Endothelial cell of umbilical vein (primary cell): ENCODE measurements around the gene ZNRF3. TPM values are rescaled to one million over a fixed set of nuclear protein-coding genes. Genes with fewer than 3 reads are reported as not detected.

Source experiments
- BruUV-seq: library from RNA; stranded (reverse); fragments of 400-500 nt; replicated peaks from 2 replicates; lab custom pipeline; 2021; lab: Mats Ljungman, UMichigan
- CTCF ChIA-PET: fragments of 300-600, 350-600 bp; sonication (Branson Sonifier 250); formaldehyde crosslinking; loops from one replicate; lab custom pipeline; 2021; ENCODE audit warnings: antibody characterized with exemption, inconsistent platforms; lab: Charles Lee
- POLR2A ChIA-PET: fragments of 300-600, 350-600 bp; sonication (Branson Sonifier 250); formaldehyde crosslinking; loops from one replicate; lab custom pipeline; 2021; ENCODE audit warnings: antibody characterized with exemption, inconsistent platforms; lab: Charles Lee
- DNase-seq: peaks from one replicate; pipeline ENCODE4 v3.0.0-alpha.2; 2011; ENCODE audit warnings: low read depth, low spot score
- FAIRE-seq: peaks from 2 replicates; lab custom pipeline; 2011; peaks lifted over from hg19 to GRCh38; lab: Jason Lieb, UNC
- H2AFZ ChIP-seq: 2 replicates; pipeline ENCODE4 v1.6.0; 2012; ENCODE audit warnings: low read depth, low read length, control low read depth, inconsistent platforms
- H3K27ac ChIP-seq: 2 replicates; pipeline ENCODE4 v1.5.1; 2011; ENCODE audit warnings: low read depth, mild to moderate bottlenecking, control low read depth, low read length, moderate library complexity; ENCODE audit not compliant: insufficient read depth
- H3K27me3 ChIP-seq, 2 experiments: 2 replicates each; pipeline versions ENCODE4 v1.6.0 to v1.6.1; 2011; ENCODE audit warnings: low read length in 2 of 2, mixed read lengths in 1 of 2; ENCODE audit not compliant: control insufficient read depth in 2 of 2, insufficient read depth in 2 of 2
- H3K36me3 ChIP-seq, 2 experiments: 2 replicates in 1 of 2; 3 replicates in 1 of 2; pipeline ENCODE4 v1.5.1; 2011; ENCODE audit warnings: low read length in 2 of 2, mild to moderate bottlenecking in 1 of 2, moderate library complexity in 1 of 2; ENCODE audit not compliant: control insufficient read depth in 2 of 2, insufficient read depth in 2 of 2; ENCODE audit errors: extremely low read depth in 1 of 2
- H3K4me1 ChIP-seq: 3 replicates; pipeline ENCODE4 v1.5.1; 2011; ENCODE audit warnings: mild to moderate bottlenecking, low read length; ENCODE audit not compliant: control insufficient read depth, insufficient read depth; ENCODE audit errors: extremely low read depth
- H3K4me2 ChIP-seq: 2 replicates; pipeline ENCODE4 v1.6.1; 2011; ENCODE audit warnings: low read length, control low read depth, mixed read lengths; ENCODE audit not compliant: insufficient read depth
- H3K4me3 ChIP-seq, 3 experiments: fragments of 200-600 bp in 1 of 3; sonication (generic), shearing (Covaris generic) in 1 of 3; replicated peaks in 1 of 3; 2 replicates each; pipeline ENCODE4 v1.5.1; 2011 to 2016; ENCODE audit warnings: control low read depth in 3 of 3, low read length in 3 of 3, mild to moderate bottlenecking in 2 of 3, inconsistent platforms in 1 of 3, low read depth in 1 of 3, moderate library complexity in 1 of 3; ENCODE audit not compliant: insufficient read depth in 1 of 3
- H3K79me2 ChIP-seq: 2 replicates; pipeline ENCODE4 v1.6.0; 2012; ENCODE audit warnings: low read length, inconsistent platforms; ENCODE audit not compliant: control insufficient read depth, insufficient read depth
- H3K9ac ChIP-seq: replicated peaks from 2 replicates; pipeline ENCODE3; 2011; ENCODE audit warnings: low read length, control low read depth; ENCODE audit not compliant: insufficient read depth; ENCODE audit errors: extremely low read depth
- H3K9me1 ChIP-seq: replicated peaks from 3 replicates; pipeline ENCODE4 v1.6.0; 2011; ENCODE audit warnings: mild to moderate bottlenecking, low read length; ENCODE audit not compliant: control insufficient read depth, insufficient read depth; ENCODE audit errors: extremely low read depth
- H3K9me3 ChIP-seq: replicated peaks from 2 replicates; pipeline ENCODE4 v1.5.1; 2012; ENCODE audit warnings: low read length, inconsistent platforms; ENCODE audit not compliant: control insufficient read depth, insufficient read depth
- H4K20me1 ChIP-seq: replicated peaks from 2 replicates; pipeline ENCODE3; 2011; ENCODE audit warnings: mild to moderate bottlenecking, low read length; ENCODE audit not compliant: control insufficient read depth, insufficient read depth; ENCODE audit errors: extremely low read depth
- EZH2 ChIP-seq: IDR thresholded peaks from 2 replicates; pipeline ENCODE4 v1.6.1; 2012; ENCODE audit warnings: borderline replicate concordance, low read depth, mild to moderate bottlenecking, moderate library complexity, low read length, inconsistent platforms; ENCODE audit not compliant: severe bottlenecking
- FOS ChIP-seq: IDR thresholded peaks from 2 replicates; pipeline ENCODE4 v1.6.1; 2011; ENCODE audit warnings: mild to moderate bottlenecking, low read length, moderate library complexity, borderline replicate concordance; ENCODE audit not compliant: insufficient read depth
- GATA2 ChIP-seq: IDR thresholded peaks from 2 replicates; pipeline ENCODE4 v1.7.0; 2011; ENCODE audit warnings: low read depth, mild to moderate bottlenecking, moderate library complexity, mixed read lengths, low read length; ENCODE audit not compliant: insufficient read length, insufficient read depth
- JUN ChIP-seq: IDR thresholded peaks from 2 replicates; pipeline ENCODE4 v1.6.1; 2011; ENCODE audit warnings: borderline replicate concordance, low read depth; ENCODE audit not compliant: insufficient read length, insufficient read depth
- MAX ChIP-seq: IDR thresholded peaks from 2 replicates; pipeline ENCODE4 v1.6.1; 2011; ENCODE audit not compliant: insufficient read depth, insufficient read length
- MYC ChIP-seq: IDR thresholded peaks from one replicate; pipeline ENCODE4 v1.6.1; 2011; ENCODE audit warnings: mild to moderate bottlenecking, low read depth, low read length
- POLR2A ChIP-seq: IDR thresholded peaks from 2 replicates; pipeline ENCODE4 v1.6.1; 2012; ENCODE audit warnings: low read depth, mild to moderate bottlenecking, control low read depth, low read length
- POLR2AphosphoS5 ChIP-seq: IDR thresholded peaks from 2 replicates; pipeline ENCODE4 v1.6.1; 2012; ENCODE audit warnings: low read depth, mild to moderate bottlenecking, control low read depth, low read length, moderate library complexity; ENCODE audit not compliant: insufficient read depth
- dilution Hi-C: fragments of 300-500 bp; cut with MboI; formaldehyde crosslinking; loops from one replicate; pipeline ENCODE4 v1.15.0; 2019; ENCODE audit warnings: low sequenced_read_pairs; ENCODE audit not compliant: extremely low pct_ligation_motif_present
- intact Hi-C: fragments of 100-400 bp; cut with micrococcal nuclease; formaldehyde crosslinking; loops from one replicate; pipeline ENCODE4 v1.10.0; 2022
- polyA plus RNA-seq, 4 experiments: library from polyadenylated mRNA; depleted of rRNA in 3 of 4; stranded (reverse) in 3 of 4; unstranded in 1 of 4; fragments of >200 nt; gene quantifications; 2 replicates each; pipeline versions ENCODE4 v1.2.1 to v1.2.3, GENCODE V29; 2011 to 2012; ENCODE audit warnings: missing spikeins in 1 of 4
- total RNA-seq: library from RNA; stranded (reverse); gene quantifications from 2 replicates; pipeline ENCODE4 v1.2.3, GENCODE V29; 2021
- TF ChIP-seq, protein P1 (sequence below), 2 donors: IDR thresholded peaks; 1 replicate in 1 of 2; 2 replicates in 1 of 2; pipeline ENCODE4 v1.5.1; 2011; ENCODE audit warnings: low read length in 2 of 2, mild to moderate bottlenecking in 2 of 2, moderate library complexity in 2 of 2, control low read depth in 1 of 2, inconsistent platforms in 1 of 2, low read depth in 1 of 2; ENCODE audit not compliant: insufficient read depth in 1 of 2; ENCODE audit errors: extremely low read depth in 1 of 2

Gene ZNRF3
- total and polyA plus RNA-seq, 2 donors (not counting 3 experiments of a cell fraction or from before 2014, with no cell fraction given), result 2.7 to 5.2 TPM

GRCh38 chr22:29072979-29073617 lies 189.7 kb downstream of the ZNRF3 start, which contains the start of gene KREMEN1:
Gene KREMEN1, plus strand, starts transcription at chr22:29073035. Its CDS starts 96 bp downstream, at chr22:29073131.
- intact Hi-C loops, result no loop called here
- no TSS peak for BruUV-seq

More at GRCh38 chr22:29072979-29073617, 189.7 kb downstream of the ZNRF3 start, which contains the start of gene KREMEN1:
- Histone ChIP-seq H2AFZ (peak within 1 kb of the TSS; percentile 68), H3K79me2 (no peaks in the 10 kb centered on the region), H3K9ac (no peak within 1 kb of the TSS), H3K4me2 (peak within 1 kb of the TSS; percentile 76), H3K36me3 (no peaks in the 10 kb centered on the region), H3K4me3 (peak within 1 kb of the TSS; percentile 20 to 46 (median 46)), H3K4me1 (peaks cover 8% of the 10 kb centered on the region), H3K9me3 (no peaks in the 10 kb centered on the region), H4K20me1 (no peaks in the 10 kb centered on the region), H3K9me1 (no peaks in the 10 kb centered on the region), H3K27me3 (peaks cover 39 to 40% of the 10 kb centered on the region in 2 experiments), H3K27ac (no peak within 1 kb of the TSS)
- CTCF ChIA-PET, result interaction anchor here (0.6 to 1.3 kb wide), 6 partner anchors 9 to 218 kb away, joined by 3 to 6 read pairs (median 3); no protein-coding TSS in a partner anchor
- dilution Hi-C loops, result no loop called here
- TF ChIP-seq, protein P1, sequence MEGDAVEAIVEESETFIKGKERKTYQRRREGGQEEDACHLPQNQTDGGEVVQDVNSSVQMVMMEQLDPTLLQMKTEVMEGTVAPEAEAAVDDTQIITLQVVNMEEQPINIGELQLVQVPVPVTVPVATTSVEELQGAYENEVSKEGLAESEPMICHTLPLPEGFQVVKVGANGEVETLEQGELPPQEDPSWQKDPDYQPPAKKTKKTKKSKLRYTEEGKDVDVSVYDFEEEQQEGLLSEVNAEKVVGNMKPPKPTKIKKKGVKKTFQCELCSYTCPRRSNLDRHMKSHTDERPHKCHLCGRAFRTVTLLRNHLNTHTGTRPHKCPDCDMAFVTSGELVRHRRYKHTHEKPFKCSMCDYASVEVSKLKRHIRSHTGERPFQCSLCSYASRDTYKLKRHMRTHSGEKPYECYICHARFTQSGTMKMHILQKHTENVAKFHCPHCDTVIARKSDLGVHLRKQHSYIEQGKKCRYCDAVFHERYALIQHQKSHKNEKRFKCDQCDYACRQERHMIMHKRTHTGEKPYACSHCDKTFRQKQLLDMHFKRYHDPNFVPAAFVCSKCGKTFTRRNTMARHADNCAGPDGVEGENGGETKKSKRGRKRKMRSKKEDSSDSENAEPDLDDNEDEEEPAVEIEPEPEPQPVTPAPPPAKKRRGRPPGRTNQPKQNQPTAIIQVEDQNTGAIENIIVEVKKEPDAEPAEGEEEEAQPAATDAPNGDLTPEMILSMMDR (IDR thresholded peaks at IDR 0.05; ENCODE audit: extremely low read depth in 1 of 2, insufficient read depth in 1 of 2, low read depth in 1 of 2, low read length in 2 of 2), result no peak
- TF ChIP-seq MAX (no peak), GATA2 (no peak), EZH2 (no peak), MYC (no peak), FOS (no peak), POLR2AphosphoS5 (no peak), JUN (no peak), POLR2A (no peak)
- FAIRE-seq (no peak), DNase-seq (no peak)
- POLR2A ChIA-PET, result no interaction called here
